ENCODE data around the gene SLC30A10.

DNA sequence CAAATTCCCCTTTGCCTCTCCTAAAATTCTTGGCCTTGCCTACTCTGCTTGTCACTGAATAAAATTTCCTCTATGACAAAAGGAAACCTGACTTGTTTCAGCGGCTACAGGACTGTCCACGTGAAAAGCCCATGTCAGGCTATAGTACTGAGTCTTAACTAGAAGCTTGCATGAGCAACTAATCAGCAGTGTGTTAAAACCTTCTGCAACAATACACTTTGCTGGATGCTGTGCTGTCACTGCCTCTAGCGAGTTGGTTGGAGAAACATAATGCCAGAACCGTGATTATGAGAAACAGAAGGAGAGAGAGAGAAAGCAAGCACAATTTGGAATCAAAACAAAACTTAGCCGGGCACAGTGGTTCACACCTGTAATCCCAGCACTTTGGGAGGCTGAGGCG is 25.7 kb upstream of the SLC30A10 start:
- TF ChIP-seq ZBED1 (IDR thresholded peaks at IDR 0.05; ENCODE audit: borderline replicate concordance) (no peak), JUND (IDR thresholded peaks at IDR 0.05; ENCODE audit: low read depth, low read length) (no peak), SP1 (IDR thresholded peaks at IDR 0.05; ENCODE audit: low read depth, low read length) (no peak), CREB1 (IDR thresholded peaks at IDR 0.05; ENCODE audit: low read depth) (no peak), PKNOX1 (IDR thresholded peaks at IDR 0.05) (no peak), HCFC1 (IDR thresholded peaks at IDR 0.05; ENCODE audit: low read length) (no peak), ZNF687 (IDR thresholded peaks at IDR 0.05) (no peak), RAD21 (IDR thresholded peaks at IDR 0.05; ENCODE audit: insufficient read depth, low read depth, low read length) (no peak), TCF12 (IDR thresholded peaks at IDR 0.05; ENCODE audit: low read depth, low read length) (no peak), POLR2AphosphoS5 (IDR thresholded peaks at IDR 0.05; ENCODE audit: low read length) (no peak), FOXK2 (IDR thresholded peaks at IDR 0.05) (no peak)
- TF ChIP-seq, protein P1, sequence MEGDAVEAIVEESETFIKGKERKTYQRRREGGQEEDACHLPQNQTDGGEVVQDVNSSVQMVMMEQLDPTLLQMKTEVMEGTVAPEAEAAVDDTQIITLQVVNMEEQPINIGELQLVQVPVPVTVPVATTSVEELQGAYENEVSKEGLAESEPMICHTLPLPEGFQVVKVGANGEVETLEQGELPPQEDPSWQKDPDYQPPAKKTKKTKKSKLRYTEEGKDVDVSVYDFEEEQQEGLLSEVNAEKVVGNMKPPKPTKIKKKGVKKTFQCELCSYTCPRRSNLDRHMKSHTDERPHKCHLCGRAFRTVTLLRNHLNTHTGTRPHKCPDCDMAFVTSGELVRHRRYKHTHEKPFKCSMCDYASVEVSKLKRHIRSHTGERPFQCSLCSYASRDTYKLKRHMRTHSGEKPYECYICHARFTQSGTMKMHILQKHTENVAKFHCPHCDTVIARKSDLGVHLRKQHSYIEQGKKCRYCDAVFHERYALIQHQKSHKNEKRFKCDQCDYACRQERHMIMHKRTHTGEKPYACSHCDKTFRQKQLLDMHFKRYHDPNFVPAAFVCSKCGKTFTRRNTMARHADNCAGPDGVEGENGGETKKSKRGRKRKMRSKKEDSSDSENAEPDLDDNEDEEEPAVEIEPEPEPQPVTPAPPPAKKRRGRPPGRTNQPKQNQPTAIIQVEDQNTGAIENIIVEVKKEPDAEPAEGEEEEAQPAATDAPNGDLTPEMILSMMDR (IDR thresholded peaks at IDR 0.05 in 2 of 3, conservative IDR thresholded peaks at IDR 0.05 in 1 of 3; ENCODE audit: control insufficient read depth in 2 of 3, extremely low read depth in 1 of 3, insufficient read depth in 1 of 3, low read depth in 3 of 3, low read length in 3 of 3), result no peak
